NCI-H1048 (cell line): ENCODE data around the gene MEGF9.

ENCODE experiments used
- DNase-seq: peaks from one replicate; lab custom pipeline; 2025; lab: John Stamatoyannopoulos, UW

The MEGF9 gene

DNA sequence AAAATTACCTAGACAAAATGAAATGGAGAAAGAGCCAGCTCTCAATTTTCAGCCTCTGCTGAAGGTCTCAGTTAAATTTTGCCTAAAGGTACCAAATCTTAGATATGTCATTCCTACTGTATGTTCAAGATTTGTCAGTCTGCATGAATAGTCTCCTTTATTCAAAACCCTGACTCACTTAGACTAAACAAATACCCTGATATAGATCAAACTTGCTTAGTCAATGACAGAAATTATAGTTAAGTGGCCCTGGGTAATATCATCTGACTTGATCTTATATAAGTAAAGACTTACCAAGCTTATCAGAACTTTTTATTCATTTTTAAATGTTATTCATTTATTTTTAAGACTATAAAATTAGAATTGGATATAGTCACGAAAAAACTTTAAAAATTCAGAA lies 12.2 kb downstream of the MEGF9 start:
- no peak for DNase-seq

GRCh38 chr9:120701248-120701647 lies 13.0 kb downstream of the MEGF9 start:
- no peak for DNase-seq

GRCh38 chr9:120698766-120699165 lies 15.5 kb downstream of the MEGF9 start:
- DNase-seq, result no peak

DNA sequence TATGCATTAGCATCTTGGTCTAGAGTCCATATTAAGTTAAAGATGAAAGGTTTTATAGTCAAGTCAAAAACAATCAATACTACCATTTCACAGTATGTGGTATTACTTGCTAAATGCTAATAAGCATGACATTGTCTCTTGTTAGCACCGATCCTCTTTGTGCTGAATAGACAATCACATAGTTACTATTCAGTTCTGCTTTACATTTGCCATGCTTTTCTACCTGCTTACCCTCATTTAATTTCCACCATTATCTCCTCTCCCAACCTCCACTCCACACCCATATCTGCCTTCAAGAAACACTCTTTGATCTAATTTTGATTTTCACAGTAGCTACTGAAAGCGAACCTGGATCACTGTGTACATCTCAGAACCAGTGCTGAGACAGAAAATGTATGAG lies 16.8 kb downstream of the MEGF9 start:
- no peak for DNase-seq

GRCh38 chr9:120696551-120697230 lies 17.6 kb downstream of the MEGF9 start:
- DNase-seq, result no peak

GRCh38 chr9:120694559-120694958 lies 19.7 kb downstream of the MEGF9 start:
- no peak for DNase-seq

GRCh38 chr9:120693700-120694008 lies 20.6 kb downstream of the MEGF9 start:
- DNase-seq, result no peak

- no peak for DNase-seq
Measured at GRCh38 chr9:120692901-120693699, 21.2 kb downstream of the MEGF9 start.

DNA sequence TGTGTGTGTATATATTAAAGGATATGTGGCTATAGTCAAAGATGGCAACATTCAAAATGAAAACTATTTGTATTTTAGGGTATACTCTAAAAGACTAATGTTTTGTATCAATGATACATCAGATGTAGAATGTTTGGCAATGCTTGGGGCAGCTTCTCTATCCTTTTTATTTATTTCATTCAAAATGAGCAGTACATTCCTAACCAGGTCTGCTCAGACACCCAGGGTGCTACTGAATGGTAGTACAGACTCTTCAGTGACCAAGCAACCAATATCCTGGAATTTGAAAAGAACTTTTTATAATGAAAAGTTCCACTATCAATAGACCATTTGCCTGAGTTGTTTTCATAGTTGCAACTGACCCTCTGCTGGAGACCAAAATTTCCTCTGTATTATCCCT lies 23.9 kb downstream of the MEGF9 start:
- no peak for DNase-seq

- DNase-seq, result no peak
Measured at GRCh38 chr9:120689860-120690259, 24.4 kb downstream of the MEGF9 start.

- no peak for DNase-seq
Measured at GRCh38 chr9:120688758-120689157, 25.5 kb downstream of the MEGF9 start.

DNA sequence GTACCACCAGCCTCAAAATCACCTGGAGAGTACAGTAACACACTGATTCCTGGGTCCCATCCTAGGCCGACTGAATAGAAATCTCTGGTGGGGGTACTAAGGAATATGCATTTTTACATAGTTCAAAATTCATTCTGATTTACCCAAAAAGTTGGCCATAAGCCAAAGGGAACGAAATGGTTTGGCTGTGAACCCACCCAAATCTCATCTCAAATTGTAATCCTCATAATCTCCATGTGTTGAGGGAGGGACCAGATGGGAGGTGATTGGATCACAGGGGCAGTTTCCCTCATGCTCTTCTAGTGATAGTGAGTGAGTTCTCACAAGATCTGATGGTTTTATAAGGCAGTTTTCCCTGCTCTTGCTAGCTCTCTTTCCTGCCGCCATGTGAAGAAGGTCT lies 31.1 kb downstream of the MEGF9 start:
- no peak for DNase-seq

DNA sequence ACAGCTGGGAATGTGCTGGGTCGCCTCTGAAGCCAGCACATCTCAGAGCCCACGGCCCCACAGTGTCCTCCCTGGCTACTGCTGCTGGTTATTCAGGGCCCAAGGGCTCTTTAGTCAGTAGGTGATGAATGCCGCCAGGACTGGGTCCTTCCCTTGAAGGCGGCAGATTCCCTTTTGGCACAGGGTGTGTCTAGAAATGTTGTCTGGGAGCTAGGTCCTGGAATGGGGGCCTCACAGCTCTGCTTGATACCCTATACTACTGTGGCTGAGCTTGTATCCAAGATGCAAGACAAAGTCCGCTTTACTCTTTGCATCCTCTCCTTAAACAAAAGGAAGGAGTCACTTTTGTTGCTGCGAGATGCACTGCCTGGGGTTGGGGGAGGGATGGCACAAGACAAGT lies 33.1 kb downstream of the MEGF9 start:
- DNase-seq, result no peak

DNA sequence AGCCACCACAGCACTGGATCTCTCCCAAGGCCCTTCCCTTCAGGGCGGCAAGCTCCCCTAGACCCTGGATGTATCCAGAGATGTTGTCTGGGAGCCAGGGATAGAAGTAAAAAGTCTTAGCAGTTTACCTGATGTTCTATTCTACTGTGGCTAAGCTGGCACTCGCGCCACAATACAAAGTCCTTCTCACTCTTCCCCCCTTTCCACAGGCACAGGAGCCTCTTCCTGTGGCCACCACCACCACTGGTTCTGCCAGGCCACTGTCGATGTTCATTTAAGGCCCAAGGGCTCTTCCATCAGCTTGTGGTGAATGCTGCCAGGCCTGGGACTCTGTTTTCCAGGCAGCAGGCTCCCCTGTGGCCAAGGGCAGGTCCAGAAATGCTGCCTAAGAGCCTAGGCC lies 33.7 kb downstream of the MEGF9 start:
- no peak for DNase-seq

GRCh38 chr9:120680161-120680560 lies 34.1 kb downstream of the MEGF9 start:
- no peak for DNase-seq

- DNase-seq, result no peak
Measured at GRCh38 chr9:120677965-120678364, 36.3 kb downstream of the MEGF9 start.

DNA sequence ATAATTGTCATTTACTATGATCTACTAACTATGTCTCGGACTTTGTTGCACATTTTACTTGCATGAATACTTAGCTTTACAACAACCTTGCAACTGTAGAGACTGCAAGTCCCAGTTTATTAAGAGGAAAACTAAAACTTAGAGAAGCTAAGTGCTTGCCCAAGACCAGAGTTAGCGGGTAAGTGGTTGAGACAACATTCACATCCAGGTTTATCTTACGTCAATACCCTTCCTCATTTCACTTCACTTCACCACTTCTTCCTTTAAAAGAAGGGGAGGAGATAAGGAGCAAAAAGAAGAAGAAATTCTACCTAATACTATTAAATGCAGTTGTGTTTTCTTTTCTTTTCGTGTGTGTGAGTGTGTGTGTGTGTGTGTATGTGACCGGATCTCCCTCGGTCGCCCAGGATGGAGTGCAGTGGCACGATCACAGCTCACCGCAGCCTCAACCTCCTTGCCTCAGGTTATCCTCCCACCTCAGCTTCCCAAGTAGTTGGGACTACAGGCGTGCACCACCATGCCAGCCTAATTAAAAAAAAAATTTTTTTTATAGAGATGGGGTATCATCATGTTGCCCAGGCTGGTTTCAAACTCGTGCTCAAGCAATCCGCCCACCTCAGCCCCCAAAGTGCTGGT lies 37.4 kb downstream of the MEGF9 start:
- DNase-seq, result no peak

DNA sequence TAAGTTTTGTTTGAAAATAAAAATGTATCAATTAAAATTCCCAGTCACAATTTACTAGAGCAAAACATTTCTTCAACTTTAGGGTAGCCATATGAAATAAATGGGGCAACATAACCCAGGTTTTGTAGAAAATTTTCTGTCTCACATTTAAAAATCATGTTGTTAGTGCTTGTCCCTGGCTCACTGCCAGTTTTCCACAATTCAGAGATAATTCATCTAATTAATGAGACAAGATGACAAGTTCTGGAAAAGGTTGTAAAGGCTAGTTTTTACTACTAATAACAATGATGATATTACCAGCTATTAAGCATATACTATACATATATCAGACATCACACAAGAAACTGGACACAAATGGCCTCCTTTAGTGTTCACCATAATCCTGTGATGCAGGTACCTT lies 45.9 kb downstream of the MEGF9 start:
- no peak for DNase-seq

DNA sequence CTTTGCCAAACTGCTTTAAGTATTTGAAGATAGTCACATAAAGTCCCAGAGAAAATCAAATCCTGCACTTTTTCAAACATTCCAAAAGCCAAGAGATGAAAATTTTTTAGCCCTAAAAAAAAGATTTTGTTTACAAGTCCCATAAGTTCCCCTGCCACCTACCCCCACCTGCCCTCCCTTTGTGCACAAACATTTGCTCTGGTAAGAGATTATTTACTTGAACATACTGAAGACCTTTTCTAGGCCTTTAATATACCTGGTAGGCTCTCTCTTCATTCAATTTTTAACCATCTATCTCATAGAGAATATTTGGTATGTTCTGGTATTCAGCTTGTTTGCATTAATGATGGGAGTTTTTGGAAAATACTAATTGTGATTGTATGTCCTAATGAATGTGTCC lies 50.3 kb downstream of the MEGF9 start:
- no peak for DNase-seq

DNA sequence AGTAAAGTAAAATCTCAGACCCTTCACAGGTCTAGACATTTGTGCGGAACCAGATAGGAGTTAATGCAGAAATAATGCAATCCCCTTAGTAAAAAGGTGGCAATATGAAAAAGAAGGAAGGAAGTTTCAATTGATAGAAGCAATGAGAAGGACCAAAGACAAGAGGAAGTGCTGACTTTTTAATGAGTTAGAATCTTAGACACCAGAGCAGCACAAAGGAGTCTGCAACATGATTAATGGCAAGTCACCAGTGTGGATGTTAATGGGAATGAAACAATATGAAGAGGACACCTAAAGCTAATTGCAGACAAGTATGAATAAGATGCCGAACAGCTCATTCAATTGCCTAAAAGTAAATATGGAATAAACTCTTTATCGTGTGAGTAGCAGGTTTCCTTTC lies 50.9 kb downstream of the MEGF9 start:
- no peak for DNase-seq

DNA sequence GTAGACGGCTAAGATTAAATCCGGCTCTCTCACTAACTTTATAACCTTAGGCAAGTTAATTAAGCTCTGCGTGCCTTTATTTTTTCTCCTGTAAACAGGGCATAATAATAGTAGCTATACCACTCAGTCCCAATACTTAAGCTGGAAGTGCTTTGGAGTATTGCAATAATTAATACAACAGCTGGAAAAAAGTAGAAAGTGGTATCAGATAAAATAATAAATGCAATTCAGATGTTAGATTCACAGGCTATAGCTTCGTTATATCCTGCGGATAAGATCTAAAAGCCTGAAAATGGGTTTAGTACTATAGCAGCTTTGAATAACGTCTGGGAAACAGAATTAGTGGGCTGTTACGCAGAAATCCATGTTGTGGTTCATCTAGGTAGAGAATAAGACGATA lies 51.8 kb downstream of the MEGF9 start:
- DNase-seq, result no peak

GRCh38 chr9:120659676-120660075 lies 54.6 kb downstream of the MEGF9 start:
- DNase-seq, result no peak

DNA sequence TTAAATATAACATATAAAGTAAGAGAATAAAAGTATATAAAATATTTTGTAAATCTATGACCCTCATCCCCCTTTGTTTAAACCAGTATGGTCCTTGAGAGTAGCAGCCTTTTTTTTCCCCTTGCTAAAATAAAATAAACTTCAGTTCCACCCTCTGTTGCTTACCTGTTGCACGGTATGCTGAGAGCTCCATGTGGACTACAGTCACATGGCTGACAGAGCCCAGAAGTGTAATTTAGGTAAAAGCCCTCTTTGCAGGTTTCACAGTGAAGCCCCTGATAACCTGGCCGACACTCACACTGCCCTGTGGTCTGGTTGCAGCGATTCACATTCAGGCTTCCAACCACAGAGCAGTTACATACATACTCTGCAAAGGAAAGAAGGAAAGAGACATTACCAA lies 55.1 kb downstream of the MEGF9 start:
- no peak for DNase-seq
